GM18519 (cell line): ENCODE measurements around the gene OLFML2A.
A peak's percentile ranks its signal among the peaks of the same experiment; 100 is the strongest.

ENCODE experiments used
- ATAC-seq: cut with Tn5 transposase; IDR thresholded peaks from one replicate; pipeline ENCODE4 v1.9.1; 2021; ENCODE audit warnings: mild to moderate bottlenecking, moderate library complexity; ENCODE audit not compliant: unreplicated experiment, low FRiP score

OLFML2A gene

DNA sequence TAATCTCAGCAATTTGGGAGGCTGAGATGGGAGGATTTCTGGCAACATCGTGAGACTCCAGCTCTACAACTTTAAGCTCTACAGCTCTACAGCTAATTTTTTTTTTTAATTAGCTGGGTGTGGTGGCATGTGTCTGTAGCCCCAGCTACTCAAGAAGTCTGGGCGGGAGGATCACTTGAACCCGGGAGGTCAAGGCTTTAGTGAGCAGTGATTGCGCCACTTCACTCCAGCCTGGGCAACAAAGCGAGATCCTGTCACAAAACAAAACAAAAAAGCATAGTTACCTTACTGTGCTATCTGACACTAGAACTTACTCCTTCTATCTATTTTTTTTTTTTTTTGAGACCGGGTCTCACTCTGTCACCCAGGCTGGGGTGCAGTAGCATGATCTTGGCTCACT lies 70.0 kb downstream of the OLFML2A start:
- no peak for ATAC-seq

- no peak for ATAC-seq
These were observed 72.9 kb downstream of the OLFML2A start for GRCh38 chr9:124849801-124850200.

DNA sequence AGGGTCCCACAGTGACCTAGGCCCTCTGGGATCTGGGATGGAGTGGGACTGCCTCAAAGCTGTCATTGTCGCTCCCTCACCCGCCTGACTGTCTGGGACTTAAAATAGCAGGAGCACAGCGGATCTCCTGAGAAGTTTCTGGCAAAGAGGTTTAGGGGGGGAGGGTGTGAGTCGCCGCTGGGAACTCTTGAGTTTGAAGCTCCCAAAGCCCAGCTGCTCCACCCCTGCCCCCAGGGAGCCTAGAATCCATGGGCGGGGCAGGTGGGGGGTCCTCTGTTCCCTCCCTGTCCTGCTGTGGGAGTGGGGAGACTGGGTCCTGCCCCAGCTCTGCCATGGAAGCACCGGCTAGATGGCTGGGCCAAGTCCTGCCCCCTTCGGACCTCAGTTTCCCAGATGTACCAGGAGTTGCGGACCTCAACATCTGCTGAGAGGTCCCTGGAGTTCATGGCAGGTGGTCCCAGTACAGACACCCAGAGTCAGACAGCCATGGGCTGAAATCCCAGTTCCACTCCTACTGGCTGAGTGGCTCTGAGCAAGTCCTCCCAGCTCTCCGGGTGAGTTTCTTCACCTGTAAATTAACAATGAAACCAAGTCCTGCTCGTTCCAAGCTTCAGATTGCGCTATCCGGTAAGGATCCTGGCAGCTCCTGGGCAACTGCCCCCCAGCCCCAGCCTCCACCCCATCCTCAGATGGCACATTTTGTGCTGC lies 75.3 kb downstream of the OLFML2A start:
- ATAC-seq = no peak

DNA sequence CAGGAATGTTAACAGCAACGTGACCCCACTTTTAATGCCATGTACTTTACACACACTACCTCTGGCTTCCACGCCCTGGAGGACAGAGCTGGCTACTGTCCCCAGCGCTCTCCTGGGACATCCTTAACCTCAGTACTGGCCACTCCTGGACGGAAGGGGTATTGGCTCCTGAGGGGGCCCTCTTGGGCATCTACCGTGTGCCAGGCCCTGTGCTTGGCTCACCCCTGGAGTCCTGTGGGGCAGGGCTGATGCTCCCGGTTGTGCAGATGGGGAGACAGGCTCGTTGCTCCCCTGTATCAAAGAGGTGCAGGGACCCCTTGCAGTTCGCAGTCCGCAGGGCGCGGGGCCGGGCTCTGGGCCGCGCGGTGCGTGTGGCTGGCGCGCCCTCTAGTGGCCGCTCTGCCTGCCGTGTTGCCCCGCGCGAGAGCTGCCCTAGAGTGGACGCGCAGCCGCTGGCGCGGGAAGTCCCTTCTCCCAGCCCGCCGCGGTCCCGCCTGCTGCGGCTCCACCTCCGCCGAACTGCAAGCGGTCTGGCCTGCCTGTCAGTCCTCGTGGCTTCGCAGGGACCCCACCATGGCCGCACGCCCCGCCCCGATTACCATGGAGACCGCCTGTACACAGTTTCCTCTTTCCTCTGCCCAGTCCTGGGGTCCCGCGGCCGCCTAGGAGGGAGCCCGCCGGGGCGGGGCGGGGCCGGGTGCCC lies 76.0 kb downstream of the OLFML2A start, which contains the start of gene WDR38:
WDR38 (plus strand) TSS at position 632 of the 703 bp plus-strand sequence. CDS start 72 bp downstream, outside the sequence.
- ATAC-seq = no peak

DNA sequence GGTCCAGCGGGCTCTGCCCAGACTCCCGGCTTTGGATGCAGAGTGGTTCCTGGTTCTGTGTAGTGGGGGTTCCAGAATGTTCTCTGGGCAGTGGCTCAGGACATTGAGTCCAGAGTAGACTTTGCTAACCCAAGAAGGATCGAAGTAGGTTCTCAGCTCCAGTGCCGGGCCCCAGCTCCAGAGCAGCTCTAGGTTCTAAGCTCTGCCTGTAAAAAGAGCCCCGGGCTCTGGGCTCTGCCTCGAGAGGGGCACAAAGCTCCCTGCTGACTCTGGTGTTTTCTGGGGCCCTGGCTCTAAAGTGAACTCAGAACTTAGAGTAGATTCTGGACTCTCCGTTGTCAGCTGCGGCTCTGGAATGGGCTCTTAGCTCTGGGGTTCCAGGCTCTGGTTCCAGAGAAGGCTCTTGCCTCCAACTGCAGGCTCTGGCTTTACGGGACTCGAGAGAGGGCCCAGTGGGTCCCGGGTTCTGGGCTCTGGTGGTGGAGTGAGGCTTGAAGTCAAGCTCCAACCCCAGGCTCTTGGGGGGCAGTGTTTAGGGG lies 76.7 kb downstream of the OLFML2A start:
- no peak for ATAC-seq

DNA sequence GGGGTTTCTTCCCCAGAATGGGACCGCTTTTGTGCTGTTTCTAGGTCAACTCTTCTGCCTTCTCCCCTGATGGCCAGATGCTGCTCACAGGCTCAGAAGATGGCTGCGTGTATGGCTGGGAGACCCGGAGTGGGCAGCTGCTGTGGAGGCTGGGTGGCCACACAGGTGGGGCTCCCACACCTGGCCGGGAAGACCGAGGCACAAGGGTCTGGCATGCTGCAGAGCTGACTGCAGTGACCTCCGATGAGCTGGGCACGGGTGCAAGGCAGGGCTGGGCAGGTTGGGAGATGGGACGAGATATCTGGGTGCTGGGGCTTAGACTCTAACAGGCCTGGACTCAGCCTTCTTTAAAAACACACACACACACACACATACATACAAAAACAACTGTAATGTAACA lies 77.2 kb downstream of the OLFML2A start:
- ATAC-seq = no peak

DNA sequence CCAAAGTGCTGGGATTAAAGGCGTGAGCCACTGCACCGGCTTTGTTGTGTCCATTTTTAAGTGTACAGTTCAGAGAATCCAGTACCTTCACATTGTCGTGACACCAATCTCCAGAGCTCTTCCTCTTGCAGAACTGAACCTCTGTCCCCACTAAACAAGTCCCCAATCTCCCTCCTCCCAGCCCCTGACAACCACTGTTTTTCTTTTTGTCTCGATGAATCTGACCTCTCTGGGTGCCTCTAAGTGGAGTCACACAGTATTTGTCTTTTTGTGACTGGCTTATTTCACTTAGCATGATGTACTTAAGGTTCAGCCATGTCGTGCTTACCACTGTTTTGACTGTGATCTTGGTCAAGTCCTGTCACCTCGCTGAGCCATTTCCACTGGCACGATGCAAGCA lies 77.9 kb downstream of the OLFML2A start:
- ATAC-seq = no peak

GRCh38 chr9:124855566-124855943 lies 78.6 kb downstream of the OLFML2A start:
- no peak for ATAC-seq

GRCh38 chr9:124855944-124856765 lies 79.2 kb downstream of the OLFML2A start:
- no peak for ATAC-seq

DNA sequence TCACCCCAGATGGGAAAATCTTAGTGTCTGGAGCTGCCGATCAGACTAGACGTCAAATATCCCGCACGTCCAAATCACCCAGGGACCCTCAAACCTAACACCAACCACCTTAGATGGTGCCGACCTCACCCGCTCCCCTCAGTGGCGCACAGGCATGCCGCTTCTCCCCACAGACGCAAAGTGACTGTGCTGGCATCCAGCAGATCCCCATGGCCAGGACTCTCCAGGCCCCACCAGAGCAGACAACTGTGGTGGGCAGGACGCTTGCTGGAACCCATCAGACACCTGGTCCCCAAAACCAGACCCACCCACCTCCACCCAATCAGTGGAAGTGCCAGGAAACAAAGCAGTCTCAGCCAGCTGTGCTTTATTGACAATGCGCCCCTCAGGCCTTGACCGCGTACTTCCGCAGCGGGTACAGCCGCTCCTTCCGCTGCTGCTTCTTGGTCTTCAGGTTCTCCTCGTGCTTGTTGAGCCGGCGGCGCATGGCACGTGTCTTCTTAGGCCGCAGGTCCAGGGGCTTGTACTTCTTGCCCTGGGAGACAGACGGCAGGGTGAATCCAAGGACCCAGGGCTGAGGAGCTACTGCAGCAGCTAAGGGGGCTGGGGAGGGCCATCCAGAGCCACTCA lies 80.7 kb downstream of the OLFML2A start:
- no peak for ATAC-seq

DNA sequence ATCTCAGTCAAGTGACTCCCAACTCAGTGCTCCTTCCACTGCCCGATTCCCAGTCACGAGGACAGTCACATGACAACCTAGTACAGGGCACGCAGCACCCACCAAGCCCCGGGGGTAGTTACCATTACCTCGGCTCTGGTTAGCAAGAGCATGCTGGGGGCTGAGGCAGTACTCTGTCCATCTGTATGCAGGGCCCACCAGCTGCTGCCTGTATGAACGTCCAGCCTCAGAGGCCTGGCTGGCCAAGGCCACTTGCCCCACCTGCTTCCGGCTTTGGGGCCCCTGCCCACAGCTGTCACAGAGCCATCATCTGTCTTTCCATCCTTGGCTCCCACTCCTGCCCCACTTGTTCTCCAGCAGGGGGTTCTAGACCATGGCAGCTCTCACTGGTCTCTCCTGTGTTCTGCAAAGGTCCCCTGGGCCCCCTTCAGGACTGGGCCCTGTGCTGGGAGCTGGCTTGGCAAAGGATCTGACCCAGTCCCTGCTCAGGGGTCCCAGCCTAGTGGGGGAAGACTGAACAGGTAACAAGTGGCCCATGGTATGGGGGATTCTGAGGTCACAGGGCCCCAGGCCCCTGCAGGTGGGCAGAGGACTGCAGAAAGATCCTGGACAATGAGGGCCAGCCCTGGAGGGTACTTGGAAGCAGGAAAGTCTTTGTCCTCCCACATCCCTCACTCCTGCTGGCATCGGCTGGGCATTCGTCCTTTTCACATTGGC lies 81.6 kb downstream of the OLFML2A start:
- no peak for ATAC-seq

- no peak for ATAC-seq
These were observed 83.1 kb downstream of the OLFML2A start for GRCh38 chr9:124859803-124860581.

DNA sequence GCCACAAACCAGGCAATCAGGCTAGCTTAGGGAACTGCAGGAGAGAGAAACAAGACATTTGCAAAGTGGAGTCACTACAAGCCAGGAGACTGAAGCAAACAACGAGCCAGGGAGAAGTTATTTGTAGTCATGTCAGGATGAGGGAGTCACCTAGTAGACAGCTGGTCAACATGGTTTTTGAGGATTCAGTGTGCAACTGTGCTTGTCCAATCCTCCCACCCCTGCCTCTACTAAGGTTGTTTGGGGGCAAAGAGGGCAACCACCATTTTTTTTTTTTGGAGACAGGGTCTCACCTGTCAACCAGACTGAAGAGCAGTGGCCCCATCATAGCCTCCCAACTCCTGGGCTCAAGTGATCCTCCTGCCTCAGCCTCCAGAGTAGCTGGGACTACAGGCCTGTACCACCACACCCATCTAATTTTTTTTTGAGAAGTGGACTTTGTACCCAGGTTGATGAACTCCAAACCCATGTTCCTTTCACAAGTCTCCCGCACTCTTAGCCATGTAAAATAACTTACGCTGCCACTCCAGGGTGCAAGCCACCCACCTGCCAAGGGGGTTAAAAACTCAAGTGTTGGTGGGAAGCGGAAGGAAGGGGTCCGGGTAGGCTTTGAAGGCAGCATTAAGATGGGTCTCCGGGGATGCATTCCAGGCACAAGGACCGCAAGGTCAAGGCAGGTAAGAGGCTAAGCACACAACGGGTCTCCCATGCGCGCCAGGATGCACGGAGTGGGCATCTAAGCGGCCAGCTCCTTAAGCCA lies 83.8 kb downstream of the OLFML2A start:
- no peak for ATAC-seq

- peak; percentile 78 for ATAC-seq
These were observed 84.7 kb downstream of the OLFML2A start, which contains the start of the genes ARPC5L and RPL35 for GRCh38 chr9:124861342-124862229. Gene ARPC5L (plus strand): TSS chr9:124862130. CDS start chr9:124869291, 7,161 bp downstream. Gene RPL35 (minus strand): TSS chr9:124861957. CDS start chr9:124861912, 45 bp downstream.

DNA sequence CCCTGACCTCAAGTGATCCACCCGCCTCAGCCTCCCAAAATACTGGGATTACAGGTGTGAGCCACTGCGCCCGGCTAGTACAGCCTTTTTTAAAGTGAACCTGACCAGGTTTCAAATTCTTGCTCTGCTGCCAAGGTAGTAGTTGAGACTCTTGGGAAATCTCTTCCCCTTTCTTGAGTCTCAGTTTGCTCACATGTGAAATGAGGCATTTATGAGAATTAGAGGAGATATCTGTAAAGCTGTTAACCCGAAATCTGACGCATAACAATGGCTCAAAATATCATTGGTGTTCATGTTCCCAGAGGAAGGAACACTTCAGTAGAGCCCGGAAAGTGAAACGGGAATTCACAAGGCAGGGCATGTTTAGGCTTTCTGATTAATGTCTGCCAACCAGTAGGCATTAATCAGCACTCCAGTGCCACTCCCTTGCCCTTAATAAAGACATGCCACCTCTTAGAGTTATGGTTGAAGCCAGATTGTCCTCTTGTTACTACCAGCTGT lies 86.5 kb downstream of the OLFML2A start:
- no peak for ATAC-seq
